SK-N-SH treated with all-trans-retinoic acid at 6 μM for 48 hours (cell line): Measurements from ENCODE around the gene PTBP1.

ENCODE experiments used
- ARNTL ChIP-seq: fragments of 450-650 bp; formaldehyde crosslinking; IDR thresholded peaks from 2 replicates; pipeline ENCODE4 v1.5.0; 2020; ENCODE audit warnings: low read depth, mild to moderate bottlenecking, moderate library complexity, borderline replicate concordance
- BACH2 ChIP-seq: fragments of 250-450 bp; sonication (Bioruptor Pico); IDR thresholded peaks from 2 replicates; pipeline ENCODE4 v1.9.0; 2021; ENCODE audit warnings: mild to moderate bottlenecking, borderline replicate concordance
- CSDC2 ChIP-seq: fragments of 250-450 bp; sonication (Bioruptor Pico); IDR thresholded peaks from 2 replicates; pipeline ENCODE4 v1.5.0; 2020; ENCODE audit warnings: mild to moderate bottlenecking, moderate library complexity
- CSRNP3 ChIP-seq: fragments of 250-450 bp; sonication (Bioruptor Pico); IDR thresholded peaks from 2 replicates; pipeline ENCODE4 v1.5.1; 2021; ENCODE audit warnings: mild to moderate bottlenecking, moderate library complexity
- PATZ1 ChIP-seq: fragments of 250-450 bp; sonication (Bioruptor Pico); IDR thresholded peaks from 2 replicates; pipeline ENCODE4 v1.8.0; 2020; ENCODE audit warnings: mild to moderate bottlenecking, moderate library complexity, borderline replicate concordance
- ZNF565 ChIP-seq: fragments of 450-650 bp; formaldehyde crosslinking; conservative IDR thresholded peaks from 2 replicates; pipeline ENCODE4 v1.5.0; 2020; ENCODE audit warnings: low read depth, mild to moderate bottlenecking, moderate library complexity
- TF ChIP-seq, protein P1 (sequence below): fragments of 250-450 bp; sonication (Bioruptor Pico); IDR thresholded peaks from 2 replicates; pipeline ENCODE4 v1.5.0; 2020; ENCODE audit warnings: mild to moderate bottlenecking, moderate library complexity
- TF ChIP-seq, protein P2 (sequence below): fragments of 250-450 bp; sonication (Bioruptor Pico); IDR thresholded peaks from 2 replicates; pipeline ENCODE4 v1.5.1; 2020; ENCODE audit warnings: low read depth, mild to moderate bottlenecking, moderate library complexity

DNA sequence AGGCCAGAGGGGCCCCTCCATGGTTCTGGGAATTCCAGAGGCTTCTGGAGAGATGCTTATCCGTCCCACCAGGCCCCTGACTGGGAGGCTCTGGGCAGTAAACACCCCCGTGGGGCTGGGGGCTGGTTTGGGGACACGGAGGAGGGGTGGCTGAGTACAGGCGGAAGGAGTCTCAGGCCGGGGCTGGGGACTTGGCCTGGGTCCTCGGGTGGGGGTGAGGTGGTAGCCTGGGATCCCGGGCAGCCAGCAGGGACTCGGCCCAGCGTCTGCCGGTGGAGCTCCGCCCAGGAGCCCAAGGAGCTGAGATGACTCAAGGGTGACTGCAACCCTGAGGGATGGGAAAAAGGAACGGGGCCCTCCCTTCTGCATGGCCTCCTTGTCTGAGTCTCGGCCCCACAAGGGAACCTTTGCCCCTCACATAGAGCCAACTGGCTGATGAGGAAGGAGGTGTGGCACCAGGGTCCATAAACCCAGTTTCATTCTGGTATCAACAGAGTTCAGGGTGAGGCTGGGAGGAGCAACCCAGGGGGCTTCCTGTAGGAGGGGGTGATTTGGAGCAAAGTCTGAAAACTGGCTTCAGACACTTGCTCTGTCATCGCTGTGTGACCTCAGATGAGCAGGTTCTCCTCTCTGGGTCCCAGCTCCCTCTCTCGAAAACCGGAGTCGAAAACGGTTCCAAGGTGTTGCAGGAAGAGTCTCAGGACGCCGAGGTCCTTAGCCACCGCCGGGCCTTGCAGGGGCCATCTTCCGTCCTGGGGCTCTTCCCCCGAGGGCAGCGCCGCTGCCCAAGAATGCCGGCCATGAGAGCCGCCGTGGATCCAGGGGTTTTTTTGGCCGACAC lies 45.5 kb upstream of the PTBP1 start:
- TF ChIP-seq, protein P1, sequence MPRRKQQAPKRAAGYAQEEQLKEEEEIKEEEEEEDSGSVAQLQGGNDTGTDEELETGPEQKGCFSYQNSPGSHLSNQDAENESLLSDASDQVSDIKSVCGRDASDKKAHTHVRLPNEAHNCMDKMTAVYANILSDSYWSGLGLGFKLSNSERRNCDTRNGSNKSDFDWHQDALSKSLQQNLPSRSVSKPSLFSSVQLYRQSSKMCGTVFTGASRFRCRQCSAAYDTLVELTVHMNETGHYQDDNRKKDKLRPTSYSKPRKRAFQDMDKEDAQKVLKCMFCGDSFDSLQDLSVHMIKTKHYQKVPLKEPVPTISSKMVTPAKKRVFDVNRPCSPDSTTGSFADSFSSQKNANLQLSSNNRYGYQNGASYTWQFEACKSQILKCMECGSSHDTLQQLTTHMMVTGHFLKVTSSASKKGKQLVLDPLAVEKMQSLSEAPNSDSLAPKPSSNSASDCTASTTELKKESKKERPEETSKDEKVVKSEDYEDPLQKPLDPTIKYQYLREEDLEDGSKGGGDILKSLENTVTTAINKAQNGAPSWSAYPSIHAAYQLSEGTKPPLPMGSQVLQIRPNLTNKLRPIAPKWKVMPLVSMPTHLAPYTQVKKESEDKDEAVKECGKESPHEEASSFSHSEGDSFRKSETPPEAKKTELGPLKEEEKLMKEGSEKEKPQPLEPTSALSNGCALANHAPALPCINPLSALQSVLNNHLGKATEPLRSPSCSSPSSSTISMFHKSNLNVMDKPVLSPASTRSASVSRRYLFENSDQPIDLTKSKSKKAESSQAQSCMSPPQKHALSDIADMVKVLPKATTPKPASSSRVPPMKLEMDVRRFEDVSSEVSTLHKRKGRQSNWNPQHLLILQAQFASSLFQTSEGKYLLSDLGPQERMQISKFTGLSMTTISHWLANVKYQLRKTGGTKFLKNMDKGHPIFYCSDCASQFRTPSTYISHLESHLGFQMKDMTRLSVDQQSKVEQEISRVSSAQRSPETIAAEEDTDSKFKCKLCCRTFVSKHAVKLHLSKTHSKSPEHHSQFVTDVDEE (CRISPR knock-in tag), result no peak
- TF ChIP-seq, protein P2, sequence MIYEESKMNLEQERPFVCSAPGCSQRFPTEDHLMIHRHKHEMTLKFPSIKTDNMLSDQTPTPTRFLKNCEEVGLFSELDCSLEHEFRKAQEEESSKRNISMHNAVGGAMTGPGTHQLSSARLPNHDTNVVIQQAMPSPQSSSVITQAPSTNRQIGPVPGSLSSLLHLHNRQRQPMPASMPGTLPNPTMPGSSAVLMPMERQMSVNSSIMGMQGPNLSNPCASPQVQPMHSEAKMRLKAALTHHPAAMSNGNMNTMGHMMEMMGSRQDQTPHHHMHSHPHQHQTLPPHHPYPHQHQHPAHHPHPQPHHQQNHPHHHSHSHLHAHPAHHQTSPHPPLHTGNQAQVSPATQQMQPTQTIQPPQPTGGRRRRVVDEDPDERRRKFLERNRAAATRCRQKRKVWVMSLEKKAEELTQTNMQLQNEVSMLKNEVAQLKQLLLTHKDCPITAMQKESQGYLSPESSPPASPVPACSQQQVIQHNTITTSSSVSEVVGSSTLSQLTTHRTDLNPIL (CRISPR knock-in tag), result no peak
- TF ChIP-seq CSDC2 (CRISPR knock-in tag) (no peak), PATZ1 (CRISPR knock-in tag) (no peak), CSRNP3 (no peak), ZNF565 (CRISPR knock-in tag) (no peak), ARNTL (CRISPR knock-in tag) (no peak), BACH2 (no peak)
